Activated CD4-positive, alpha-beta T cell treated with anti-CD3 and anti-CD28 coated beads, Interleukin-2, Interleukin-4, amounts not matched to agents 100 ng/mL and 50 ng/mL, durations not matched to agents 16 hours and 8 hours (primary cell): ENCODE data around the gene HSD17B12.

Source experiments
- DNase-seq: peaks from one replicate; pipeline ENCODE4 v3.0.0-alpha.2; 2020; ENCODE audit warnings: low spot score

Gene HSD17B12

DNA sequence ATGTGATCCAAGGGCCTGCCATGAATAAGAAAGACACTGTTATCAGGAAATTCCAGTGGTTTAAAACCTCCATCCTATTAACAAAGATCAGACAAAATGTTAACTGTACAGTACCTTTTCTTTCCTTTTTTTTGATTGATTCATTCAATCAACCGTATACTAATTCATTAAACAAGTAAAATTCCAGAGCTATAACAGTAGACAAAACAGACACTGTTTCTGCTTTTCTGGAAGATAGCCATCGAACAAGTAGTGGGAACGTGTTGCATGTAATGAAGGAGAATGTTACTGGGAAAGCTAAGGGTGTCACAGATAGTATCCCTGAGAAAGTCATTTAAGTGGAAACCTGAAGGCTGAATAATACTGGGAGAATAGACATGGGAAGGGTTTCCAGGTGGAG lies 126.4 kb downstream of the HSD17B12 start:
- DNase-seq: no peak

- DNase-seq: no peak
Observed at GRCh38 chr11:43810929-43811596, 130.5 kb downstream of the HSD17B12 start.

- no peak for DNase-seq
Observed at GRCh38 chr11:43812471-43812870, 131.9 kb downstream of the HSD17B12 start.

DNA sequence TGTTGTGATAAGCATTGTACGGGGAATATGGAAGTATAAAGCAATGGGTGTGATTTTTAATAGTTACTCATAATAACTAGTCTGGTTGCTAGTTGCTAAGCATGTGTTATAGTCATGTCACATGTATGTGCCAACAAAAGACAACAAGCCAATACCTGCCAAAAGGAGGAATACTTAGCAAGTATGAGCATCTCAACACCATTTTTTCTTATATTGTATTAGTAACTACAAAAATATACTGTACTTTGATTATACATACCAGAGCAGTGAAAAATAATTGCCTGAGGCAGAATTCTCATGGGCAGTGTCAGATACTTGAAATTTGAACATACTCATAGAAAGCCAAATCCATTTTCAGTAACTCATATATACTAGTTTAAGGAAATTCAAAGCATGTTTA lies 137.7 kb downstream of the HSD17B12 start:
- no peak for DNase-seq

GRCh38 chr11:43819926-43820325 lies 139.4 kb downstream of the HSD17B12 start:
- no peak for DNase-seq

DNA sequence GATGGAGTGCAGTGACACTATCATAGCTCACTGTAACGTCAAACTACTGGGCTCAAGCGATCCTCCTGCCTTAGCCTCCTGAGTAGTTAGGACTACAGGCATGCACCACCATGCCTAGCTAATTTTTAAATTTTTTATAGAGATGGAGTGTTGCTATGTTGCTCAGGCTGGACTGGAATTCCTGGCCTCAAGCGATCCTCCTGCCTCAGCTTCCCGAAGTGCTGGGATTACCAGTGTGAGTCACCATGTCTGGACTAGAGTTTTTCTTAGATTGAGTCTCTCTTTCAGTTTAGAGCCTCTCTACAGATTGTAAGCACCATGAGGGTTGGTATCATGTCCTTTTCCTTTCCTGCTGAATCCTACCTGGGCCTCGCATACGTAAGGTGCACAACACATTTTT lies 142.8 kb downstream of the HSD17B12 start:
- no peak for DNase-seq

GRCh38 chr11:43823851-43824250 lies 143.3 kb downstream of the HSD17B12 start:
- DNase-seq: no peak

GRCh38 chr11:43825217-43825816 lies 144.8 kb downstream of the HSD17B12 start:
- DNase-seq: peak; percentile 17

GRCh38 chr11:43830928-43831440 lies 150.4 kb downstream of the HSD17B12 start:
- DNase-seq: peak; percentile 62

GRCh38 chr11:43832536-43832935 lies 152.0 kb downstream of the HSD17B12 start:
- no peak for DNase-seq

DNA sequence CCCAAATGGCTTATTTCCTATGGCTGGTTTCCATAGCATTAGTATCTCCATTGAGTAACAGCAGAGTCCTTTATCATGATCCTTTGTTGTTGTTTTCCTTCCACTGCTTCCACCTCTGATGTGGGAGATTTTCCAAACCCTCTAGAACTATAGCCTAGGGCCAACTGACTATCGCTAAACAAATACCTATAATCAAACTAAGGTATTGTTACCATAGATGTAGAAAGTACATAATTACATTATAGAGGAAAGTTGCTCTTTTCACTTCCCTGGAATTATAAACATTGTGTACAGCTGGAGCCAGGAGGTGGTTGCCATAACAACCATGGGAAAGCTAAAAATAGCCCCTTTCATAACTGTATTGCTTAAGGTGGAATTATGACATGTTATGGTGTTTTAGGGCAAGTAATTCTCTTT lies 153.1 kb downstream of the HSD17B12 start:
- no peak for DNase-seq

DNA sequence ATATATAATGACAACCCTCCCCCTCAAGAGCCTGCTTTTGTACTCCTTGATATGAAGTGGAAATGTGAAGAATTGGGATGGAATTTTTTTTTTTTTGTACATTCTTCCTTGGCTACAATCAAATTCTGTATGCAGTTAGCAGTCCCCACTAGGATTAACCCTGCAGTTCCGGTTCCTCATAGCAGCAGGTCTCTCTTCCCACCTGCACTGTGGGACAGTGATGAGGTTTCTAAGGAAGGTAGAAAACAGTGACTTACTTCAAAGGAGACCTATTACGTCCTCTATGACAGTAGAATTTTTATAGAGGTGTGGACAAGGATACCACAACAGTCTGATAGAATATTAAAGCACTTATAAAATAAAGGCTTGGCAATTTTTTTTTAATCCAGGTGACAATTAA lies 153.7 kb downstream of the HSD17B12 start:
- no peak for DNase-seq

GRCh38 chr11:43835104-43835503 lies 154.6 kb downstream of the HSD17B12 start:
- DNase-seq: no peak

DNA sequence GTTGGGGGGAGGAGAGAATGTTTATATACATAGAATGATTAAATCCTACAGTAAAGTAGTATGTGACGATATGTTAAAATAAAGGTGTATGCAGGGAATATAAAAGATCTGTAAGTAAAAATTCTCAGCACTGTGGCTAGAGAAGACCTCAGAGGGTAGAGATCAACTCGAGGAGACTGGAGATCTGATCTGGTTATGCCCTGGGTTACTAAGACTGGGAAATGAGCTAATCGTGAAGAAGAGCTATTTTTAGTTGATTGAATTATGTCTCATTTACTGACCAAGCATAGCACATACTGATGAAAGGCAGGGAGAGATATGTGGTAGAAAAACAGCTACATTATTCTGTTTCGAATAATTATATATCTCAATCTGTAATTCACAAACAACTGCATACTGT lies 157.3 kb downstream of the HSD17B12 start:
- no peak for DNase-seq

DNA sequence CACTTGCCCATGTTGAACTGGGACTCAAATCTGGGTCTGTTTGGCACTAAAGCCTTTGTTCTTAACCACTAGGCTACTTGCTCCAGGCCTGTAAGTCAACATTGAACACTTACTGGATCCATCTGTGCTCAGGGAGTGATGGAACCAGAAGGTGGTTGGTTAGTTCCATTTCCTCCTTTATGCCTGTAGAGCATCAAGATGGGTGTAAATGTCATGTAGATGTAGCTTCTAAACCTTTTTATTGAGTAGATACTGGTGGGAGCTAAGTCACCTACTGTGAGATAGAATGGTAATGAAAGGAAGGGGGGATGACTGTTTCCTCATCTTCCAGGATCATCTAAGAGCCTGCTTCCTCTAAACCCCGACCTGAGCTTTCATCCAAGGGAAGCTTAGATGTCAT lies 161.5 kb downstream of the HSD17B12 start:
- no peak for DNase-seq

- DNase-seq: no peak
Observed at GRCh38 chr11:43845816-43846215, 165.3 kb downstream of the HSD17B12 start.

- DNase-seq: peak; percentile 64
Observed at GRCh38 chr11:43852057-43852636, 171.6 kb downstream of the HSD17B12 start.

- DNase-seq: no peak
Observed at GRCh38 chr11:43853781-43854180, 173.2 kb downstream of the HSD17B12 start.

DNA sequence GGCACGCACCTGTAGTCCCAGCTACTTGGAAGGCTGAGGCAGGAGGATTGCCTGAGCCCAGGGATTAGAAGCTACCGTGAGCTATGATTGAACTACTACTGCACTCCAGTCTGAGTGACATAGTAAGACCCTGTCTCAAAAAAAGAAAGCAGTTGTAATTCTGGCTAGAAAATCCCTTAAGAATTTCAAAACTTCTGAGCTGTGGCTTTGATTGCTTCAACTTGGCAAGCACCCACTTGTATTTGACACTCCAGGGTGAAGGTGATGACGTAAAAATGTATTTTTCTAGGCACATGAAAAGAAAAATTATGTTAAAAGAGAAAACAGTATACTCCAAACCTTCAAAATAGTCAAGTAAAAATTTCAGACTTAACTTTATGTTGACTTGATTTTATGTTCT lies 176.5 kb downstream of the HSD17B12 start:
- no peak for DNase-seq

DNA sequence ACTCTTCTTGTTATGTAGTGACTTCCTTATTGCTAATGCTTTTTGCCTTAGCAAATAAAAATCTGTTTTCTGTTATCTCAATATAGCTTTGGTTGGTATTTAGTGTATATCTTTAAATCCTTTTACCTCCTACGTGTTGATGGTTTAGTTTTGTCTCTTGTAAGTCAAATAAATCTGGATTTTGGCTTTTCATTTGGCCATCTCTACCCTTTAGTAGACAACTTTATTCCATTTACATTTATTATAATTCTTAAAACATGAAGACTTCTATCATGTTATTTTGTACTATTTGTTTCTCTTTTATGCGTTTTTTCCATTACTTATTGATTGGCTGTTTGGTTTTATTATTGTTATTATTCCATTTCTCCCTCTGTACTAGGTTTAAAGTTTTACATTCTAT lies 180.6 kb downstream of the HSD17B12 start:
- no peak for DNase-seq

- no peak for DNase-seq
Observed at GRCh38 chr11:43866520-43866919, 186.0 kb downstream of the HSD17B12 start.

DNA sequence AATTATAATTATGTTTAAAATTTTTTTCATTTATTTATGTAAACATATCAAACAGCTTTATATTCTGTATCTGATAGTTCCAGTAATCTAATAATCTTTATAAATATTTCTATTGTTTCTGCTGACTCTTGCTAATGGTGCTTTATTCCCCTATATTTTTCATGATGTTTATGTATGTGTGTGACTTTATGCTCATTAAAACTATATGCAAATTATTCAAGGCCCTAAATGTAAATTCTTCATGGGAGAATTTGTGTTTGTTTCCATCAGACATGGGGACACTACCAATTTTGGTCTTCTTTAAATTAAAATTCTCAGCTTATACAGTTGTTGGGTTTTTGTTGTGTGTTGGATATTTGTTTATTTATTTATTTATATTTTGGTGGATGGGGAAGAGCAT lies 186.4 kb downstream of the HSD17B12 start:
- no peak for DNase-seq

- DNase-seq: peak; percentile 92
Observed at GRCh38 chr11:43868852-43869567, 188.5 kb downstream of the HSD17B12 start.
